ENCODE results near the gene GSDMA.

Gene GSDMA

GRCh38 chr17:40023590-40024292 is 60.9 kb downstream of the GSDMA start:
- no peak for DNase-seq

GRCh38 chr17:40024901-40025300 is 62.1 kb downstream of the GSDMA start:
- no peak for DNase-seq

DNA sequence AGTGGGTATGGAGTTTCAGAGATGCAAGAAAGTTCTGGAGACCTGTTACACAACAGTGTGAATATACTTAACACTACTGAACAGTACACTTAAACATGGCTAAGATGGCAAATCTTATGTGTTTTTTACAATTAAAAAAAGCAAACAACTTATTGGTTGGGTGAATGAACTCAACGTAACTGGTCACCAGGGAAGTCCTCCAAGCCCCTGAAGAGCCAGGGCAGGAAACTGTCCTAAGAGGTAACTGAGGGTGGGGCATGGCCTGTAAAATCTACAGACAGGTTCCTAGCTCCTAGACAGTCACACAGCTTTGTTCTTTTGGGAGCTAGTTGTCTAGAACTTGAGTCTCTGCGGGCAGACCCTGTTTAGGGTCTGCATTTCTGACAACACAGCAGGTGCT is 62.8 kb downstream of the GSDMA start:
- DNase-seq: peak in 1 of 5 experiments; percentile 45

DNA sequence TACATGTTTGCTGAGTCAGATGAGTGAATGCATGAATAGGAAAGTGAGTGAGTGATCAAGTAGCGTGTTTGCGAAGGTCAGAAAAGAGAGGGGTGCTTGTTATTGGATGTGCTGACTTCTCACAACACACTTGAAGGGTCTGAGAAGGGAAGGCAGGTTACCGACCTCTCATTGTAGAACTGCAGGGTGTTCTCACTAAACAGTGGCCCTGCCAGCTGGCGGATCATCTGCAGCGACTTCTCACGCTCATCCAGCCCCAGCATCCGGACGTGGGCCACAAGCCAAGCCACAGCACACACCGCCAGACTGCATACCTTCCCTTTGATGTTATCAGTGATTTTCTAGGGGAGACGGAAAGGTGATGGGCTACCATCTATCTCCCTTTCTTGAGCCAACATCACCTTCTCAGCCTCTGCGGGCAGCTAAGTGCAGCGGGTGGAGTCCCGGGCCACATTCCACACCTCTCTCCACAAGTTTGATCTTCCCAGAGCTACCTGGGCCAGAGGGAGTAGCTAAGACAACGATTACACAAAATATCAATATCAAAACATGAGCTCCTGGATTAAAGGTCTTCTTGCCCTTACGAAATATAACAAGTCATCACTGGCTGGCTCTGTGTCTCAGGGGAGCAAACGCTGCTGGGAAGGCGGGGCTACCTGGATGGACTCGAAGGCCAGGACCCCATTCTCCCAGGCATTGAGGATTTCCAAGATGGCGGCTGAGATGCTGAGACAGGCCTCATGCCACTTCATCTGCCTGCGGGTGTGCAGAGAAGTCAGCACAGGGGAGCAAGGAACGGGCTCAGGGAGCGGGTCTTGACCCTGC is 63.4 kb downstream of the GSDMA start:
- peak in 2 of 5 experiments; percentile 30 to 83 for DNase-seq

DNA sequence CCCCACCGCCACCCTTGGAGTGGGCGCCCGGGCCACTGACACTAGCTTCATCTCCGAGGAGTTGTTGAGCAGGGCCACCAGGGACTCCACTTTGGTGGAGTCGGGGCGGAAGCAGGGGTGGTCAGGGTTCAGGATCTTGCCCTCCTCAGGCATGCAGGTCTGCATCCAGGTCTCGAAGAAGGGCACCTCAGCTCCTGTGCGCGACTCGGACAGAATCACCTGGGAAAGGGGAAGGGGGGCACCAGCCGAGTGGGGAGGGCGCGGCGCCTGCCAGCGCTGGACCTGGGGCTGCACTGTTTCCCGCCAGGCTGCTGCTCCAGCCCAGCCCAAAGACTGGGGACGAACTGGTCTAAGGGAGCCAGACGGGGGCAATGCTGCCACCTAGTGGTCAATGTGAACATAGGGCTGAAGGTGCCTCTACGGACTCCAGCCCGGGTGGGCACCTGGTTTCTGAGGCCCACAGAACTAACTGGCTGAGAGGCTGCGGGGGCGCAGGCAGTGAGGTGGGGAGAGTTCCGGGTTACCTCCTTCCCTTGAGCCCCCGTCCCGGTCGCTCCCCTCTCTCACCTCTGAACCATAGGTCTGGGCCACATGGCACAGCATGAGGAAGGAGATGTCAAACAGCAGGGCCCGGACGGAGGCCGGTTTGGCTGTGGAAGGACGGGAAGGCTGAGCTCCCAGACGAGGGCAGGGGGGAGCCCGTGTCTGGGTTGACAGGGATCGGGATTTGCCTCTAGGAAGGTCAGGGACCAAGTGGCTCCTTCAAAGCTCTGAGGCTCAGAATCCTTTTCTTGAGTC is 64.2 kb downstream of the GSDMA start:
- peak; percentile 52 to 76 (median 65) for DNase-seq
